Measurements from ENCODE around the gene DNAJB6.

DNAJB6 gene

GRCh38 chr7:157336383-157337315, at the start of gene DNAJB6:
DNAJB6 (plus strand) TSS chr7:157337004; CDS start chr7:157358573, 21,569 bp downstream.
- Histone ChIP-seq H3K4me3 (ENCODE audit: low read length) (peak within 1 kb of the TSS; percentile 79), H3K36me3 (replicated peaks; ENCODE audit: low read depth, low read length) (peaks cover 3% of the 10 kb centered on the region), H3K27me3 (ENCODE audit: low read depth, low read length) (peaks cover 5% of the 10 kb centered on the region), H2AFZ (ENCODE audit: low read depth, low read length) (peak within 1 kb of the TSS; percentile 58), H4K20me1 (ENCODE audit: insufficient read depth, low read length) (peaks cover 37% of the 10 kb centered on the region), H3K4me2 (ENCODE audit: low read length) (peak within 1 kb of the TSS; percentile 92), H3K9me3 (ENCODE audit: insufficient read depth, low read length) (no peaks in the 10 kb centered on the region), H3K9ac (ENCODE audit: low read length) (peak within 1 kb of the TSS; percentile 70), H3K27ac (ENCODE audit: low read length) (peak within 1 kb of the TSS; percentile 42), H3K79me2 (ENCODE audit: low read length) (peaks cover 44% of the 10 kb centered on the region), H3K4me1 (ENCODE audit: low read length) (peaks cover 37% of the 10 kb centered on the region)
- no peak for TF ChIP-seq EZH2phosphoT487 (IDR thresholded peaks at IDR 0.05; ENCODE audit: low read depth)
- TF ChIP-seq, protein P1, sequence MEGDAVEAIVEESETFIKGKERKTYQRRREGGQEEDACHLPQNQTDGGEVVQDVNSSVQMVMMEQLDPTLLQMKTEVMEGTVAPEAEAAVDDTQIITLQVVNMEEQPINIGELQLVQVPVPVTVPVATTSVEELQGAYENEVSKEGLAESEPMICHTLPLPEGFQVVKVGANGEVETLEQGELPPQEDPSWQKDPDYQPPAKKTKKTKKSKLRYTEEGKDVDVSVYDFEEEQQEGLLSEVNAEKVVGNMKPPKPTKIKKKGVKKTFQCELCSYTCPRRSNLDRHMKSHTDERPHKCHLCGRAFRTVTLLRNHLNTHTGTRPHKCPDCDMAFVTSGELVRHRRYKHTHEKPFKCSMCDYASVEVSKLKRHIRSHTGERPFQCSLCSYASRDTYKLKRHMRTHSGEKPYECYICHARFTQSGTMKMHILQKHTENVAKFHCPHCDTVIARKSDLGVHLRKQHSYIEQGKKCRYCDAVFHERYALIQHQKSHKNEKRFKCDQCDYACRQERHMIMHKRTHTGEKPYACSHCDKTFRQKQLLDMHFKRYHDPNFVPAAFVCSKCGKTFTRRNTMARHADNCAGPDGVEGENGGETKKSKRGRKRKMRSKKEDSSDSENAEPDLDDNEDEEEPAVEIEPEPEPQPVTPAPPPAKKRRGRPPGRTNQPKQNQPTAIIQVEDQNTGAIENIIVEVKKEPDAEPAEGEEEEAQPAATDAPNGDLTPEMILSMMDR (IDR thresholded peaks at IDR 0.05; ENCODE audit: low read depth, low read length), result no peak

DNA sequence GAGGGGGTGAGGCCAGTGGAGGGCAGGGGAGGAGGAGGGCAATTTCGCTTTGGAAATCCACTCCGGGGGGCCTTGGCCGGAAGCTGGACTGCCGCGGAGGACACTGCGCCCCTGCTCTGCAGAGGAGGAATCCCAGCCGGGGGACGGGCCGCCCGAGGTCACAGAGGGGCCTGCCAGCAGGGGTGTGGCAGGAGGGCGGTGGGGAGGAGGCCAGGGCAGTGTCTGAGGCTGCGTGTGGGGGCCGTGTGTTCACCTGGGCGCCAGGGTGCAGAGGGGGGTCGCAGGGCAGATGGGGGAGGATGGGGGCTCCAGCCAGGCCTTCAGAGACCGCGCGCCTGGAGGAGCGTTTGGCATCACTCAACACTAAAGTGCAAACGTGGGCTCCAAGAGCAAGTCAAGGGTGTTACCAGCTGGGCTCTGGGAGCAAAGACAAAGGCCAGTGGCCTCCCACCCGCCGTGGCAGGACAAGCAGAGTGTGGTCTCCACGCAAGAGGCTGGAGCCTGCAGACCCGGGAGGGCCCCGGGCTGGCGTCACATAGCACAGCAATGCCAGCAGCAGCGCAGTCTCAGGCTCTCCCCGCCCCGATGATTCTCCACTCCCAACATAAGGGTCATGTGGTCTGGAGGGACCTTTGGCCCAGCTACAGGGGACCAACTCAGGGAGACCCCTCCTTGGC, 45.3 kb upstream of the DNAJB6 start:
- Histone ChIP-seq H3K36me3 (replicated peaks; ENCODE audit: low read depth, low read length) (no peaks in the 10 kb centered on the region), H3K79me2 (ENCODE audit: low read length) (no peaks in the 10 kb centered on the region), H3K4me2 (ENCODE audit: low read length) (no peak overlapping the region), H2AFZ (ENCODE audit: low read depth, low read length) (no peak overlapping the region), H3K9me3 (ENCODE audit: insufficient read depth, low read length) (no peaks in the 10 kb centered on the region), H3K27me3 (ENCODE audit: low read depth, low read length) (no peaks in the 10 kb centered on the region), H3K4me1 (ENCODE audit: low read length) (peaks cover 8% of the 10 kb centered on the region), H4K20me1 (ENCODE audit: insufficient read depth, low read length) (no peaks in the 10 kb centered on the region), H3K4me3 (ENCODE audit: low read length) (no peak overlapping the region), H3K27ac (ENCODE audit: low read length) (no peak overlapping the region), H3K9ac (ENCODE audit: low read length) (no peak overlapping the region)
- TF ChIP-seq, protein P1 (IDR thresholded peaks at IDR 0.05; ENCODE audit: low read depth, low read length), result no peak
- no peak for TF ChIP-seq EZH2phosphoT487 (IDR thresholded peaks at IDR 0.05; ENCODE audit: low read depth)

DNA sequence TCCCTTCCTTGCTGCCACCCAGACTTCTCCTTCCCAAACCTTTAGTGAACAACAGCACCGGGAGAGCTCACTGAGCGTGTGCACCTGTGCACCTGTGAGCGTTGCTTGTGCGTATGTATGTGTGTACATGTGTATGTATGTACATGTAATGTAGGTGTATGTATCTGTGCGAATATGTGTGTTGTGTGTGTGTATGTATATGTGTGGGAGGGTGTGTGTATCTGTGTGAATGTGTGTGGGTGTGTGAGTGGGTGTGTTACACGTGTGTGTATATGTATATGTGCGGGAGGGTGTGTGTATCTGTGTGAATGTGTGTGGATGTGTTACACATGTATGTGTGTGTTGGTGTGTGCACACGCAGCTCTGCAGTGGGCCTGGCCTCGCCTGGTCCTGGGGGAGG, 44.5 kb upstream of the DNAJB6 start:
- Histone ChIP-seq H3K27ac (ENCODE audit: low read length) (no peak overlapping the region), H2AFZ (ENCODE audit: low read depth, low read length) (no peak overlapping the region), H3K9ac (ENCODE audit: low read length) (no peak overlapping the region), H4K20me1 (ENCODE audit: insufficient read depth, low read length) (no peaks in the 10 kb centered on the region), H3K27me3 (ENCODE audit: low read depth, low read length) (no peaks in the 10 kb centered on the region), H3K36me3 (replicated peaks; ENCODE audit: low read depth, low read length) (no peaks in the 10 kb centered on the region), H3K9me3 (ENCODE audit: insufficient read depth, low read length) (no peaks in the 10 kb centered on the region), H3K4me1 (ENCODE audit: low read length) (peaks cover 12% of the 10 kb centered on the region), H3K4me3 (ENCODE audit: low read length) (no peak overlapping the region), H3K4me2 (ENCODE audit: low read length) (no peak overlapping the region), H3K79me2 (ENCODE audit: low read length) (no peaks in the 10 kb centered on the region)
- no peak for TF ChIP-seq EZH2phosphoT487 (IDR thresholded peaks at IDR 0.05; ENCODE audit: low read depth)
- TF ChIP-seq, protein P1 (IDR thresholded peaks at IDR 0.05; ENCODE audit: low read depth, low read length), result no peak

- Histone ChIP-seq H2AFZ (ENCODE audit: low read depth, low read length) (no peak overlapping the region), H3K36me3 (replicated peaks; ENCODE audit: low read depth, low read length) (no peaks in the 10 kb centered on the region), H3K9ac (ENCODE audit: low read length) (no peak overlapping the region), H3K79me2 (ENCODE audit: low read length) (no peaks in the 10 kb centered on the region), H3K27ac (ENCODE audit: low read length) (no peak overlapping the region), H3K4me1 (ENCODE audit: low read length) (peaks cover 12% of the 10 kb centered on the region), H3K4me2 (ENCODE audit: low read length) (no peak overlapping the region), H3K9me3 (ENCODE audit: insufficient read depth, low read length) (no peaks in the 10 kb centered on the region), H3K27me3 (ENCODE audit: low read depth, low read length) (no peaks in the 10 kb centered on the region), H4K20me1 (ENCODE audit: insufficient read depth, low read length) (no peaks in the 10 kb centered on the region), H3K4me3 (ENCODE audit: low read length) (no peak overlapping the region)
- TF ChIP-seq EZH2phosphoT487 (IDR thresholded peaks at IDR 0.05; ENCODE audit: low read depth), result no peak
- TF ChIP-seq, protein P1 (IDR thresholded peaks at IDR 0.05; ENCODE audit: low read depth, low read length), result no peak
These were observed 43.9 kb upstream of the DNAJB6 start for GRCh38 chr7:157292770-157293412.
